SIG-M5 treated with dmso at 0.1 percent for 504 hours (cell line): ENCODE measurements around the gene FRRS1.

Source experiments
- DNase-seq: peaks from one replicate; lab custom pipeline; 2025; ENCODE audit not compliant: unreplicated experiment; lab: John Stamatoyannopoulos, UW

Gene FRRS1

DNA sequence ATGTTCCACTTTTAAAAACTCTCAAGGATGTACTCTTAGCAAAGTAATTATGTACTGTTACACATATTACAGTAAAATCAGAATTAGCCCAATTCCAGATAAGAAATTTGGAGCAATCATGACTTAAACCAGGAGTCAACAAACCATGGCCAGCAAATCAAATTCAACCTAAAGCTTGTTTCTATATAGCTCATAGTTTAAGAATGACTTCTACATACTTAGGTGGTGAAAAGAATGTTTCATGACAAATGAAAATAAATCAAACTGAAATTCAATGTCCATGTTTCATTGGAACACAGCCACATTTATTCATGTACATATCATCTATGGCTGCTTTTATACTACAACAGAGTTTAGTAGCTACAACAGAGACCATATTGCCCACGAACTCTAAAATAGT lies 35.1 kb downstream of the FRRS1 start:
- DNase-seq: no peak

DNA sequence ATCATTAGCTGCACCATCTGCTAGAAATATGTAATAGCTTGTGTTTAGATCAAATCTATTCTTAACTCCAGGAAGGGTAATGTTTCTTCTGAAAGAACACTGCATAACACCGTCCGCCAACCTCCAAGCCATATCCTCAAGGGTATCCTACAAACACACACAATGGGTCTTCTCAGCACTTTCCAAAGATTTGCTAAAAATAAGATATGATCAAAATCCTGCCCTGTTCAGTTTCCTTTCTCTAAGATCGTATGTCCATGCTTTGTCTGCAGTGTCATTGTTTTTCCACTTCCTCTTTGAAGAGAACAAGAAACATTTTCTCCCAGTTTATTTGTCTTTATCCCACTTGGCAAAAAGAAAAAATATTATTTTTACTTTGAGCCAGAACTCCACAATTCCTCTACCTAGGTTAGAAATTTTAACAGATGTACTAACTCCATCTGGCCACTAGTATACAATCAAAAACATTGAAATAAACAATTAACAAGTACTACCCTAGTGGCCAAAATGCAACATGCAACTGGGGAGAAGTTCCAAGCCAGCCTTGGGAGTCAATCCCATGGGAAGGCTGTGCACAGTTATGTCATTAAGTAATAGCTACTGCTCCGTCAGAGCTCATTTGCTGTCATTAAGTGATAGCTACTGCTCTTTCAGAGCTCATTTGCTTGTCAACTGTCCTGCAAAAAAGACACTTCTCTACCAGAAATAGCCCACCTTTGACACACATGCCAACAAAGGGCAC lies 37.8 kb downstream of the FRRS1 start:
- no peak for DNase-seq

DNA sequence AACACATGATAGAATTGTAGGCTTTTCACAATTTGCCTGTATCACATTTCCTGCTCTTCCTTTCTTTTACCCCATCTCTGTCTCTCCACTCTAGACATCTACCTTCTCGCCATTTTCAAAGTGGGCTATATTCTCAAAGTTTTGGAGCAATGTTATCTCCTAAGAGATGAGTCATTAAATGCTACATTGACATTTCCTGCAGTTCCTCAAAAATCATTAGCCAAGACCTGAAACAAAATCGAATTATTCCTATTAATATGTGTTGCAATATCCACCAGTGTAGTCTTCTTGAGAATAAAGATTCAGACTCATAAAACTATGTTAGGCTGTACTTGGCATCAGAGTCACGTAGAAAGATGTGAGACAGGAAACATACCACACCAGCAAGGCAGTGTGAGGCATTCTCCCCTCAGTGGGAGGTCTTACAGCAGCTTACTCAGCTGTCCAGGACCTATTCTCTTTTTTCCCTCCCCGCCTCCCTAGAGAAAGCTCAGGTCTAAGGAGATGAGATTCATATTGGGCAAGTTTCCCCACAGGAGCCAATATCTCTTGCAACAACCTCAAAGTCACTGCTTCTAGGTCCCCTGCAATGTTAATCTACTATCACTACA lies 38.8 kb downstream of the FRRS1 start:
- DNase-seq: no peak

DNA sequence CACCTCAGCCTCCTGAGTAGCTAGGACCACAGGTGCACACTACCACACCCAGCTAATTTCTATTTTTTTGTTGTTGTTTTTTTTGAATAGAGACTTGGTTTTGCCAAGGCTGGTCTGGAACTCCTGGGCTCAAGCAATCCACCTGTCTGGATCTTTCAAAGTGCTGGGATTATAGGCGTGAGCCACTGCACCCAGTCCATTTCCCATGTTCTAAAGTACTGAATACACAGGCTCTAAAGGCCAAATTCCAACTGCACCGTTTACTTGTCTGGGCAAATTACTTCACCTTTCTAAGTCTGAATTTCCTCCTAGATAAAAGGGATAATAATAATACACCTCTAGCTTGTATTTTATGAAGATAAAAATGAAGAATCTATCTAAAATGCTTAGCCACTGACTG lies 39.6 kb downstream of the FRRS1 start:
- no peak for DNase-seq

DNA sequence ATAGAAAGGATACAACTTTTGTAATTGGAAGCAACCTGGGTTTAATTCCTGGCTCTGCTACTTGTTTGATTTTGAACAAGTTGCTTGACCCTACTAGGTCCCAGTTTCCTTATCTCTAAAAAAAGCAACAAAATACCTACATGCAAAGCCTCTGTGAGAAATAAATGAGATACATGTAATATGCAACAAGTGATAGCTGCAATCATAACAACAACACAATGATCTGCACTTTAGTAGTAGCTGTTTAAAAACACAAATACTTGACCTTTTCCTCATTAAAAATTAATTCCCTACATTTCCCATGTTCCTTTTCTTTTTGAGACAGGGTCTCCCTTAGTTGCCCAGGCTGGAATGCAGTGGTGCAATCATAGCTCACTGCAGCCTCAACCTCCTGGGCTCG lies 40.0 kb downstream of the FRRS1 start:
- no peak for DNase-seq

- no peak for DNase-seq
Measured at GRCh38 chr1:99725996-99726395, 40.4 kb downstream of the FRRS1 start.

DNA sequence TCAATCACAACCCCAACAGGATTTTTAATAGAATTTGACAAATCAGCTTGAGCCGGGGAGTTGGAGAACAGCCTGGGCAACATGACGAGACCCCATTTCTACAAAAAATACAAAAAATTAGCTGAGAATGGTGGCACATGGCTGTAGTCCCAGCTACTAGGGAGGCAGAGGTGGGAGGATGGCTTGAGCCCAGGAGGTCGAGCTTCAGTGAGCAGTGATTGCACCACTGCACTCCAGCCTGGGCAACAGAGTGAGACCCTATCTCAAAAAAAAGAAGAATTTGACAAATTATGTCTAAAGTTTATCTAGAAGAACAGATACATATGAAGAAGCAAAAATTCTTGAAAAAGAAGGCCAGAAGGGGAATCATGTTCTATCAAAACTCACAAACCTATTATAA lies 43.2 kb downstream of the FRRS1 start:
- no peak for DNase-seq

DNA sequence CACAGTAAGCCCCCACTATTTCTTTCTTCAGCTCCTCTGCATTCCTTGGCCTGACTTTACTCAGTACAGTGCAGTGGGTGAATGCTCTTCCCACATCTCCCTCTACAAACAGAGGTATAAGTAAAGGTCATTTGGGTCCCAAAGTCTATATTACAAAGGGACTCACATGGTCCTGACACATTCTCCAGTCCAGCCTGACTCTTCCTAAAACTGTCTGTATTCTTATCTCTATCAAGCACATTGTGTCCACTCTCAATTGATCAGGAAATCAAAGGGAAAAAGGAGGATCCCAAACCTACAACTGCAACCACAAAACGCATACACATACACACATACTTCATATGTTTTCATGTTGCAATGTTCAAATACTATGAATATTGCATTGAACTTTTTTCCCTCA lies 49.4 kb downstream of the FRRS1 start:
- no peak for DNase-seq

- no peak for DNase-seq
Measured at GRCh38 chr1:99713006-99713405, 53.4 kb downstream of the FRRS1 start.

DNA sequence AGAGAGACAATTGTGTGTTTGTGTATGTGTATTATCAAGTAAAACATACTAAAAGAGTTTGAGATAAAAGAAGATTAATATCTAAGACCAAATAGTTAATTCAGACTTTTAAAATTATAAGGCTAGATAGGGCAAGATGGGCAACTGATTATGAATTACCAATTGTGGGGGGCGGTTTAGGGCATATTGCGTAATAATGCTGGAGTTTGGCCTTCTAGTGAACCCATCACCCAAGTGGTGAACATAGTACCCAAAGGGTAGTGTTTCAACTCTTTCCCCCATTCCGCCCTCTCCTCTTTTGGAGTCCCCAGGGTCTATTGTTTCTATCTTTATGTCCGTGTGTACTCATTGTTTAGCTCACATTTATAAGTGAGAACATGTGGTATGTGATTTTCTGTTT lies 55.4 kb downstream of the FRRS1 start:
- DNase-seq: no peak

DNA sequence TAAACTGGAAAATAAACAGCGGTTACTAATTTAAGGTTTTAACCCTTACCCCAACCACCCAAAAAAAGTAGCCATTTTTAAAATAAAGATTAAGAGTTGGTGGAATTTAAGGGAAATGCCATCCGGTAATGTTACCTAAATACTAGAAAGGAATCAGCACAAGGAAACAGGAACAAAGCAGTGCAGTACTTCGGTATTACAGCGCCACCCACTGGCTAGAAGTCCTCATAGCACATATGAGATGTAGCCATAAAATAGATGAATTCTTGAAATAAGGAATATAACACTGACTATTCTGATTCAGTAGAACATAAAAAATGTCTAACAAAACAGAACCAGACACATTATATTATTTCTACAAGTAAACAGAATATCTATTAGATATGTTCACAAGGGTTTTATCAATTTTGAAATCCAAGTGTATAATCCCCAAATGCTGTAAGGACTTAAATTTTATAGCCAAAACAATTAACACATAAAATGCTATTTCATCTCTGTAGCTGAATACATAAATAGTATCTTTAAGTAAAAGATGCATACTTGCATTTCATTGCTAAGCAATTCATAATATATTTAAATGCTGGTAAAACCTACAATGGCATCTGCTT lies 58.8 kb downstream of the FRRS1 start:
- peak; percentile 77 for DNase-seq

- DNase-seq: no peak
Measured at GRCh38 chr1:99705385-99705784, 61.0 kb downstream of the FRRS1 start.

DNA sequence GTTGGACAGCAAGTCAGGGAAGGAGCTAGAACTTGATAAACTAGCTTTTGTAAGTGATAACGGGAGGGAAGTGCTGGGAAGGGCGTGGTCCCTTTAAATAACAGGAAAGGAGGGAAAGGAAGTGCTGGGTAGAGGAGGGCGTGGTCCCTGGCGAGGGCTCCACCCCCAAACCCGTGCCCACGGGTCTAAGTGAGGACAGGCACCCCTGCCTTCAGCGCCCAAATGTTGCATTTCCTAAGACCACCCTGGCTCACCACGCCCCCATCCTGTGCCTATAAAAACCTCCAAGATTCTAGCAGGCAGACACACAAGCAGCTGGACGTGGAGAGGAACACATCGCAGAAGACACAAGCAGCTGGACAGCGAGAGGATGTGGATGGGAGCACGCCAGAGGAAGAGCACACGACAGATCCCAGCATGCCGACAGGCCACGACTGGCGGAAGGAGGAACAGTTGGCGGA lies 62.0 kb downstream of the FRRS1 start:
- DNase-seq: no peak

DNA sequence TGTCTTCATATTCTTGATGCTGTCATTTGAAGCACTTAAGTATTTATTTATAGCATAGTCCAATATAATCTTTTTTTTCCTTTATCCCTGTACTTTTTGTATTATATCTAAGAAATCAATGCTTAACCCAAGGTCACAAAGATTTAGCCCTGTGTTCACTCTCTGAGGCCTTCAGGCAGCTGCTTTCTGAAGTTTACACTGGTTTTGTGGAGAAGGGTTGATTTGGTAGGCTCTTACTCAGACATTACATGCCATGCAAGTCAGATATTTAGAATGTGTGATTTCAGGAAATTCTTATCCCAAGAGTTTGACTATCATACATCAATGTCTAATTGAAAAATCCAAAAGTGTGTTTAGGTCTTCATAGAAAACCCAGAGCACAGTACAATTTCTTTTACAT lies 64.2 kb downstream of the FRRS1 start:
- no peak for DNase-seq

DNA sequence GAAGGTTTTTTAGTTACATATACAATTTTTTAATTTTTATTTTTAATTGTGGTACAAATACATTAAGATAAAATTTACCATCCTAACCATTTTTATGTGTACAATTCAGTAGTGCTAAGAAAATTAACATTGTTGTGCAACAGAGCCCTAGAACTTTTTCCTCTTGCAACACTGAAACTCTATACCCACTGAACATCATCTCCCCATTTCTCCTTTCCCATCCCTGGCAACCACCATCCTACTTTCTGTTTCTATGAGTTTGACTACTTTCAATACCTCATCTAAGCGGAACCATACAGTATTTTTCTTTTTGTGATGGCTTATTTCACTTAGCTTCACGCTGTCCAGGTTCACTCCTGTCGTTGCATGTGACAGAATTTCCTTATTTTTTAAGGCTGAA lies 66.4 kb downstream of the FRRS1 start:
- DNase-seq: peak; percentile 81

- DNase-seq: no peak
Measured at GRCh38 chr1:99697580-99697979, 68.9 kb downstream of the FRRS1 start.

DNA sequence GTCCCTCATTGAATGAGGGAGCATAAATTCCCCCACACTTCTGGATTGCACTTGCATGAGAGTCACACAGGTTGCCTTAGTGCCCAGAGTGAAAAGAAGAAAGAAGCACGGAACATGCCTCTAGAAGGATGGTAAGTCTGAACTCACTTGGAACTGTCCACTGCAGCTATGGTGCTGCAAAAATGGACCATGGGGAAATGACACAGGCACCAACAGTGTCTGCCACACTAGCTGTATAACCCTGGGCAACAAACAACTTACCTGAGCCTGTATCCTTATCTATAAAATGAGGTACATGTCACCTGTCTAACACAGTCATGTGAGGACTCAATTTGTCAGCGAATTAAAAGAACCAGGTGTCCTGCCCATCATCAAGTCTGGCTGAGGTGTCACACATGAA lies 69.8 kb downstream of the FRRS1 start:
- DNase-seq: no peak

DNA sequence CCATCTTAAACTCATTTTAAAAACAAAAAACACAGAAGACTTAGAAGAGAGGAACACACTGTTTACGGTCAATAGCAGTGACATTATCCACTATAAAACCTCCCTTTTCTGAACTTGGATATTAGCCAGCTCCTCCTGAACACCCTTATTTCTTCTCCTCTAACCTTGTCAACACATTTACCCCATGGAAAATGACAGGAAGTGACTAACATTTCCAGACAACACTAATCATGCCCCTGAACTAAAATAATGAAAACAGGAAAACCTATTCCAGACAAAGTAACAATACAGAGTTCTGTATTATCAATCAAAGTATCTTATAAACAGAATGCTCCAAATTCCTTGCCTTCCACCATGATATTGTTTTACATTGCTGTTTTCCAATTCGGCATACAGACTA lies 75.3 kb downstream of the FRRS1 start:
- DNase-seq: no peak

- peak; percentile 47 for DNase-seq
Measured at GRCh38 chr1:99685516-99686180, 80.8 kb downstream of the FRRS1 start.

DNA sequence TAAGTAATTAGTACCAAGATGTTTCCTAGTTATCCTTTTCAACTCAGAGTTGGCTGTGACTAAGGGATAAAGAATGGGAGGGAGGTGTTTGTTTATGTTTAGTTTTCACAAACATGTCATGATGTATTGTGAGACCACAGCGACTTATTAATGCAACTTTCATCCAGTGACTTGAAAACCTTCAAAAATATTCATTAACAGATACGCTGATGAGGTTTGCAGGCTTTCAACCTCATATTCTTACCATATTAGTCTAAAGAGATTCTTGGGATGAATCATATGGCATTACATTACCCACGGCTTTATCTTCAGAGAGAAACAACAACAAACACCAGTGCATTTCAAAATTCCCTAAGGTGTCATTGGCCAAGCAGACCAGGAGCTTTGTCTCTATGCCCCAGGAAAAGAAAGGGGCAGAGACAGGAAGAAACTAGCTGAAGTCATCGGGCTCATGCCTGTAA lies 84.1 kb downstream of the FRRS1 start:
- DNase-seq: no peak

GRCh38 chr1:99681583-99681982 lies 84.9 kb downstream of the FRRS1 start:
- DNase-seq: no peak

DNA sequence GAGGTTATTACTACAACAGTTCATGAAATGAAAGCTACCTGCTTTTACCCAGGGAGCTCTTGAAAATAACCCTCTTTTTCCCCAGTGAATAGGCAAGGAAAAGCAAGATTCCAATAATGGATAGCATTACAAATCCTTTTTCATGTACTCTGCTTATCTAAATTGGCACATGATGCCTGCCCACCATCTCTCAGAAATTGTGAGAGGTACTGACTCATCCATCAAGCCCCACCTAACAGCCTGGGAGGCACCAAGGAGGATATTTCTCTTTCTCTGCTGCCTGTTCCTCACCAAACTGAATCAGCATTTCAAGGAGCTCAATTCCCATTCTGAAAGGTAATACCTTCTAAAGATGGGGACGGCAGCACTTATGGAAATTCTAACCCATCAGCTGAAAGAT lies 86.2 kb downstream of the FRRS1 start:
- no peak for DNase-seq
